ENCODE measurements around the gene EXD3. TPM values are rescaled to one million over a fixed set of nuclear protein-coding genes. Genes with fewer than 3 reads are reported as not detected.
"Not testable (repeated sequence)": the region's sequence is repeated elsewhere in the genome, so short reads cannot be mapped to it uniquely, and the experiment has no call there.

The EXD3 gene
- total RNA-seq, 1 donor from 2014 or later, result 12.6 TPM

DNA sequence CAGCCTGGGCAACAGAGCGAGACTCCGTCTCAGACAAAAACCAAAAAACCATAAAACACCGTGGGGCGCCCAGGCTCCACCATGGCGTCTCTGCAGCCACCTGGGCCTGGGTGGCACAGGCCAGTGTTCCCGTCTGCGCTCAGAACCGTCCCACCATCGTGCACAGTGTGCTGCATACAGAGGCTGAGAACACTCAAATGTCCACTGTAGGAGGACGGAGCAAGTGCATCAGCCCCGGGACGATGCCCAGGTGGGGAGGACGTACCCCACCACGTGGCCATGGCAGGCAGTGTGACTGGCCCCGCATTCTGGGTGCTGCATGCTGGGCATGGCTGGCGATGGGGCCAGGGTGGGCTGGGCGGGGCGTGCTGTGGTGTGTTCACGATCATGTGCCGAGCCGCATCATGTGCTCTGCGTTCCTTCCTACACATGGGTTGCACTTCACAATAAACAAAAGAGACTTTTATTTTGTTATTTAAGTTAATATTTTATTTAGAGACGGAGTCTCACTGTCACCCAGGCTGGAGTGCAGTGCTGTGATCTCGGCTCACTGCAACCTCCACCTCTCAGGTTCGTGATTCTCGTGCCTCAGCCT, 37.8 kb downstream of the EXD3 start:
- FAIRE-seq, result no peak

DNA sequence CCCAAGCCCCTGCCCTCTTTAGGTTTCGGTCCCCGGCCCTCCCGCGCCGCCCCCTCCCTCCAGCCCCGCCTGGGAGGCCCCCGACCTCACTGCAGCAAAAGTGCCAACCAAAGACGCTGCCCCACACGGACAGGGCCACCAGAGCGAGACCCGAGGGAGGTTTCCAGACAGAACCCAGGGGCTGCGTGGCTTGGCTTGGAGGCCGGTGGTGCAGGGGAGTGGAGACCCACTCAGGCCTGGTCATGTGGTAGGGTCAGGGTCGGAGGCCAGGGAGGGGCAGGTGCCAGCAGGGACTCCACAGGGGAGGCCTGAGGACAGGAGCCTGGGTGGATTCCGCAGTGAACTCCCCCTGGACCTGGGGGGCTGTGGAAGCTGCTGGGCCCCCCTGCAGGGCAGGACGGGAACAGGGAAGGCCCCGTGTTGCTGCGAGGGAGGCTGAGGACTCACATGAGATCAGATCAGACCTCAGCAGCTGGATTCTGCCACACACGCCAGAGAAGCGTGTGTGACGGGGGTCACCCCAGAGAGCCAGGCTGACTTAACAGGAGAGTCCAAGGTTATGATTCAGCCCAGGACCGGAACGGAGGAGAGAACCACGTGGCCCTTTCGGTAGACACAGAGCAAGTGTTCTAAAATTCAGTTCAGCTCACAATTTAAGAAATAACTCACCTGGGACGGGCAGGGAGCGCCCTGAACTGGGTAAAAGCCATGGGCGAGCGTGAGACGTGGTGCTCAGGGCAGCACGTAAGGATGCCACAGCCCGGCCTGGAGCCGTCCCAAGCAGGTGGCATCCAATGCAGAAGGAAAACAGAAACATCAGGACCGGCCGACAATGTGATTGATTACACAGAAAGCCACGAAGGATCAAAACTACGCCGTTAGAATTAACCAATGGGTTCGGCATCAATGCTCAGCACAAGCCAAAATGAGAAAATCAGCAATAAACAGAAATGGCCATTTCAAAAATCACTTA, 38.9 kb downstream of the EXD3 start:
- FAIRE-seq (no peak), DNase-seq (ENCODE audit: low spot score in 2 of 2) (no peak)

More for the DNA sequence above, 37.8 kb downstream of the EXD3 start:
- no peak for DNase-seq (ENCODE audit: low spot score in 2 of 2)

DNA sequence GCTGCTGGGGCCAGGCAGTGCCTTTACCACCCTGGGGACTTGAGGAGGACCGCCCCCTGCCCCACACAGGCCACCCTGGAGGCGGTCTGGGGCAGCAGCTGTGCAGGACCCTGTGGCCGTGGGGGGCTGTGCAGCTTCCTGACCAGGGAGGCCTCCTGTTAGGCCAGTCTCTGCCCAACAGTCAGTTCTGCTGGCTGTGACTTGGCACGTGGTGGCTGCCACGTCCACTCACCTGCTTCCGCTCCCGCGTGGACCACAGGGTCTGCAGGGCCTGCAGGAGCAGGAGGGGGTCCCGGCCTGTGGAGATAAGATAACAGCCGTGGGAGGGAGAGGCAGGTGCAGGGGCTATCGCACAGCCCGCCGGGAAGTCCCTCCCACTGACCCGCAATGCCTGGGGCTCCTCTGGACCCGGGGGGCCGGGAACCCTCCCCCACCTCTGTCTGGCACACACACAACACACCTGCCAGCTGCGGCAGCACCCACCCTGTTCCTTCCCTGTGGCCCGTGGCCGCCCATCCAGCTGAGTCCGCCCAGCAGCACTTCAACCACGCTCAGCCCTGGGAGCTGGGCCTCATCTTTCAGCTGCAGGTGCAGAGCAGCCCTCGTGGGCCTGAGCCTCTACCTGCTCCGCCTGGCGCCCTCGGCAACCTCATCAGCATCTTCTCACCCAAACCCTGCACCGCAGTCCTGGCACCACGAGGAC, 39.7 kb downstream of the EXD3 start:
- FAIRE-seq (no peak), DNase-seq (ENCODE audit: low spot score in 2 of 2) (no peak)

DNA sequence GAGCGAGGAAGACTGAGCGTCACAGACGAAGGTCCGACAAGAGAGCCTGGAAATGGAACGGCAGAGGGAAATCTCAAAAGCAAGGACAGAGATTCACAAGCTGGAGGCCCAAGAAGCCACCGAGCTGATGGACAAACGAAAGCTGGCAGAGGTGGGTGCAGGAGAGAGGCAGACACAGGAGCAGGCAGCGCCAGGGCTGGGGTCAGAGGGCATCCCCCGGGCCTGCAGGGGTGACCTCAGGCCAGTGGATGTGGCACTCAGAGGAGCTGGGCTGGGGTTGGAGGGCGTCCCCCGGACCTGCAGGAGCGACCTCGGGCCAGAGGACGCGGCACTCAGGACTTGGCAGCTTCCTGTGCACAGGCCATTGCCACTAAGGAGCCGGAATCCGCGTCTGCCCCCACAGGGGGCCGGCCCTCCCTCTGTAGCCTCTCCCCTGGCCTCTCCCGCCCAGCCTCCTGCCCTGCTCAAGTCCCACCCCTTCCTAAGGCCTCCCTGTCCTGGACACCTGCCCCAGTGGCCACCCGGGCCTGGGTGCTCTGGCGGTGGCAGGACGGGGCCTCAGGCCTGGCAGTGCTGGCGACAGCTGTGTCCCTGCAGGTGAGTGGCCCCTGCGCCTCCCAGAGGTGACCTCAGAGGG, 40.4 kb downstream of the EXD3 start:
- DNase-seq (ENCODE audit: low spot score in 2 of 2) (no peak), FAIRE-seq (no peak)

DNA sequence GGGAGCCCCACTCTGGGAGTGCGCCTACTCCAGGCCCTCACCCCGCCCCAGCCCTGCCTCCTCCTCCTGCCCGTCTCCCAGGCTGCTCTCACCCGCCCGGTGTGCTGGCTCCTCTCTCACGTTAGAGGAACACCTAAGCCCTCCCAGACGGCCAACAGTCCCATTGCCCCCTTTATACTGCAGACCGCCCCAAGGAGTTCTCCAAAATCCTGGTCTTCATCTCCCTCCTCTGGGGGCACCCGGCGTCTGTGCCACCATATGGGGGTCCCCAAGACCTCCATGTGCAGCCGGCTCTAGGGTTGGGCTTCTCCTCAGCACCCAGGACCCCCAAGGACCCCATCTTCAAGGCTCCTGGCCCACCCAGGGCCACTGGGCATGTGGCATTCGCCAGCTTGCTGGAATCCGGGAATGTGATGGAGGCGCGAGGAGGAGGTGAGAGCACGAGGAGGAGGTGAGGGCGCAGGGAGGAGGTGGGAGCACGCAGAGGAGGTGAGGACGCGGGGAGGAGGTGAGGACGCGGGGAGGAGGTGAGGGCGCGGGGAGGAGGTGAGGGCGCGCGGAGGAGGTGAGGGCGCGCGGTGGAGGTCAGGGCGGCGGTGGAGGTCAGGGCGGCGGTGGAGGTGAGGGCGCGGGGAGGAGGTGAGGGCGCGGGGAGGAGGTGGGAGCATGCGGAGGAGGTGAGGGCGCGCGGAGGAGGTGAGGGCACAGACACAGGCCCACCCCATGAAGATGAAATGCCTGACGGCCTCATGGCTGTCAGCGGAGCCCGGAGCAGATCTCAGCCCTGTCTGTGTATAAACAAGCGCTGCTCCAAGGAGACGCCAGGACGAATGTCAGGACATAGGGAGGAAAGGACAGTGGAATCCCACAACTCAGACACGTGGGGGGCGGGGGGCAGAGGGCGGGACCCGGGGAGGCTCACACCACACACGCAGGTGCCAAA, 41.2 kb downstream of the EXD3 start:
- FAIRE-seq, result no peak
- no peak for DNase-seq (ENCODE audit: low spot score in 2 of 2)

DNA sequence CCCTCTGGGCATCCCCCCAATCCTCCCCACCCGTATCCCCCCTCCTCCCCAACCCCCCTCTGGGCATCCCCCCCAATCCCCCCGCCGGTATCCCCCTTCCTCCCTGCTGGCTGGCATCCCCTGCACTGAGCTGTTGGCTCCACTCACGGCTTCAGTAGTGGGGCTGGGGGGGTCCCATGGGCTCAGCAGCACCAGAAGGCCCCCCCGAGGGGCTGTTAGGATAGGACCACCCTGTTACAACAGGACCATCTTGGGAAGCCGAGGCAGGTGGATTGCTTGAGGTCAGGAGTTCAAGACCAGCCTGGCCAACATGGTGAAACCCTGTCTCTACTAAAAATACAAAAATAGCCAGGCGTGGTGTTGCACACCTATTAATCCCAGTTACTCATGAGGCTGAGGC, 42.4 kb downstream of the EXD3 start:
- DNase-seq (ENCODE audit: low spot score in 2 of 2), result no peak
- no peak for FAIRE-seq

DNA sequence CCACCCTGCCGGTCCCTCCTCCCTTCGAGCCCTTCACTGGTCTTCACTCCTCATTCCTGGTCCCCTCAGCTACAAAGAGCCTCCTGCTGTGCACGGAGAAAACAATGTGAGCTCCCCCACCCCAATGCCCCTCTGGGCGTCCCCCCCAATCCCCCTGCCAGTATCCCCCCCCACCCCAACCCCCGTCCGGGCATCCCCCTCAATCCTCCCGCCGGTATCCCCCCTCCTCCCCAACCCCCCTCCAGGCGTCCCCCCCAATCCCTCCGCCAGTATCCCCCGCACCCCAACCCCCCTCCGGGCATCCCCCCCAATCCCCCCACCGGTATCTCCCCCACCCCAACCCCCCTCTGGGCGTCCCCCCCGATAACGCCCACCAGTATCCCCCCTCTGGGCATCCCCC, 42.8 kb downstream of the EXD3 start:
- DNase-seq (ENCODE audit: low spot score in 2 of 2) (no peak), FAIRE-seq (no peak)

DNA sequence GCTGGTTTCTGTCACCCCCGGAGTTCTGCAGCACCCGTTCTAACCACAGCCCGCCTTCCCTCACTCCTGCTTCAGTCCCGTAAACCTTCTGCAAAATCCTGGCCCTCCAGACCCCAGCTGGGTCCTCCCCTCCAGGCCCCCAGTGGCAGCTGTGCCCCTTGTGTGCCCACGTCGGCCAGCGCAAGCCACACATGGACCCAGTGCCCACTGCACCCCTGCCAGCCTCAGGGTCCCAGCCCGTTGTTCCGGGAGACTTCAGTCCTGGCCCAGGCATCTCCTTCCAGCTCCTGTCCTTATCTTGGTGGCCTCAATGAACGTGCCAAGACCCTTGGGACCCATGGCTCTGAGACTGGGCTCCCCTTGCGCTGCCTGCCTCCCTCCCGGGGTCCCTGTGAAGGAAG, 43.2 kb downstream of the EXD3 start:
- FAIRE-seq (no peak), DNase-seq (ENCODE audit: low spot score in 2 of 2) (no peak)

DNA sequence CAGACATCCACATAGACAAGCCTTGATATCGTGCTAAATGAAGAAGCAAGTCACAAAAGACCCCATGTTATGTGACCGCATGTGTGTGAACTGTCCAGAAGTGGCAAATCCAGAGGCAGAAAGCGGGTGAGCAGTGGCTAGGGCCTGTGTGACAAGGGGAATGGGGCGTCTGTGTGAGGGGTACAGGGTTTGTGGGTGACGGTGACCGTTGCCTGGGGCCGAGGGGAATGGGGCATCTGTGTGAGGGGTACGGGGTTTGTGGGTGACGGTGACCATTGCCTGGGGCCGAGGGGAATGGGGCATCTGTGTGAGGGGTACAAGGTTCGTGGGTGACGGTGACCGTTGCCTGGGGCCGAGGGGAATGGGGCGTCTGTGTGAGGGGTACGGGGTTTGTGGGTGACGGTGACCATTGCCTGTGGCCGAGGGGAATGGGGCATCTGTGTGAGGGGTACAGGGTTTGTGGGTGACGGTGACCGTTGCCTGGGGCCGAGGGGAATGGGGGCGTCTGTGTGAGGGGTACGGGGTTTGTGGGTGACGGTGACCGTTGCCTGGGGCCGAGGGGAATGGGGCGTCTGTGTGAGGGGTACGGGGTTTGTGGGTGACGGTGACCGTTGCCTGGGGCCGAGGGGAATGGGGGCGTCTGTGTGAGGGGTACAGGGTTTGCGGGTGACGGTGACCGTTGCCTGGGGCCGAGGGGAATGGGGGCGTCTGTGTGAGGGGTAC, 44.1 kb downstream of the EXD3 start:
- FAIRE-seq; DNase-seq (ENCODE audit: low spot score in 2 of 2): not testable (repeated sequence)

DNA sequence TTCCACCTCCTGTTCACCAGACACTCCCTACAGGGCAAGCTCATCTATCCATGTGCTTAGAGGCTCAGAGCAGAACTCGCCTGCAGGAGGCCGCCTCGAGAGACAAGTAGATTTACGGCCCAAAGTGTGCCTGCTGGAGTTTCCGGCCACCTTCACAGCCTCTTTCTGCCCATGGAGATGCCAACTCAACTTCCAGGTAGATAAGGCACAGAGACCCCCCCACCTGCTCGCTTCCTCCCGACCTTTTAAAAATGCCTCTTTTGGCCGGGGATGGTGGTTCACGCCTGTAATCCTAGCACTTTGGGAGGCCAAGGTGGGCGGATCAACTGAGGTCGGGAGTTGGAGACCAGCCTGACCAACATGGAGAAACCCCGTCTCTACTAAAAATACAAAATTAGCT, 46.6 kb downstream of the EXD3 start:
- no peak for DNase-seq (ENCODE audit: low spot score in 2 of 2)

DNA sequence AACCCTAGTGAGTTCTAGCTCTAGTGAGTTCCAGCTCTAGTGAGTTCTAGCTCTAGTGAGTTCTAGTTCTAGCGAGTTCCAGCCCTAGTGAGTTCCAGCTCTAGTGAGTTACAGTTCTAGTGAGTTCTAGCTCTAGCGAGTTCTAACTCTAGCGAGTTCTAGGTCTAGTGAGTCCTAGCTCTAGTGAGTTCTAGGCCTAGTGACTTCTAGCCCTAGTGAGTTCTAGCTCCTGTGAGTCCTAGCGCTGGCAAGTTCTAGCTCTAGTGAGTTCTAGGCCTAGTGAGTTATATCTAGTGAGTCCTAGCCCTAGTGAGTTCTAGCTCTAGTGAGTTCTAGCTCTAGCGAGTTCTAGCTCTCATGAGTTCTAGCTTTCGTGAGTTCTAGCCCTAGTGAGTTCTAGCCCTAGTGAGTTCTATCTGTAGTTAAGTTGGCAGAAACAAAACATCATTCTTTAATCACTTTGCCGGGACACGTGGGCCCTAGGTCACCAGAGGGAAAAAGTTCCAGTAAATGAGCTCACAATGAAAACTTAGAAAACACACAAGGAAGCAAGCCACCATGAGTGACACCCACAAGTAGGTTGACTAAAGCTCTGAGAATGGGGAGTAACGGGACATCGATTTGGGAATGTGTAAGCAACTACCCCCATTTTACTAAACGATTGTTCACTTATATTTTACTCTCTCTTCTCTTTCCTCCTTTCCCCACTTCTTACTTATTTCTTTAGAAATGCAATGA, 47.5 kb downstream of the EXD3 start:
- DNase-seq (ENCODE audit: low spot score in 2 of 2) (no peak), FAIRE-seq (no peak)

More for the DNA sequence above, 46.6 kb downstream of the EXD3 start:
- no peak for FAIRE-seq

DNA sequence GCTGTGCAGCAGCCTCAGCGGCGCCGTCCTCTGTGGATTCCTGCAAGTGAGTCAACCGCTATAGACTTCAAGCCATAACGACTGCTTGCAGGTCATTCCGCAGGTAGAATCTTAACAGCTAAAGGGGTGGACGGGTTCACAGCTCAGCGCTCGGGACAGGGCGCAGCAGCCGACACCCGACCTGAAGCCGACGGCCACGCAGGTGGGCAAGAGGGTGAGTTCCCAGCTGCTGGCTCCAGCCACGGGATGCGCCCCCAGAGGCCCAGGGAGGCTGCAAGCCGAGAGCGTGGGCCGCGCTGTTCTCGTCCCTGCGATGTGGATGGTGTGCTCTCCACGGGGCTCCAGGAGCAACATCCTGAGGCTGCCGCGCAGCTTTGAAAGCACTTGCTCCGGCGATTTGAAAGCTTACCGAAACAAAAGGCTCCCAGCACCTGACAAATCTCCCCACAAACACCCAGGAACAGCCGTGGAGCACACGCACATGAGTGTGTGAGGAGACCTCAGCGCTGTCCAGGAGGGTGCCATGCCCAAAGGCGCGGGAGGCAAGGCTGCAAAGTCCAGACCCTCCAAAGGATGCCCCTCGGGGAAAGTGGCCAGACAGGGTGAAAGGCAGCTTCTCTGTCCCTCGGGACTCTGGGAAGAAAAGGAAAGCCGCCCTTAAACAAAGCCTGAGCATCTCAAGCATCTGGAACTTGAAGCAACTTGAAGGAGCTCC, 48.7 kb downstream of the EXD3 start:
- FAIRE-seq (no peak), DNase-seq (ENCODE audit: low spot score in 2 of 2) (no peak)

DNA sequence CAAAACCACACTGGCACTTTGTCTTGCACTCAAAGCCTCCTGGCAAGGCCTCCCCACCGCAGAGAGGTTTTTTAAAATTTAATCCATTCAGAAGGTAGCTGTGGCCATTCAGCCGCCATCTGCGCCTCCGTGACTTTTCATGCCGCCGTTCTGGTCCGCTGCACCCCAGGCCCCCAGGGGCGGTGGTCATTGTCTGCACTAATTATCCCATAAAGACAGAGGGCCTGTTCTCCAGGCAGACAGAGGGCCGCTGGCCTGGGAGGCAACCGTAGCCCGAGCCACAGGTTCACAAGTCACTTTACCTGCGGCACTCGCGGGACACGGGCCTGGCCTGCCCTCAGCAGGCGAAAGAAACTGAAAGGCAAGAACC, 49.4 kb downstream of the EXD3 start:
- no peak for DNase-seq (ENCODE audit: low spot score in 2 of 2)
- no peak for FAIRE-seq

DNA sequence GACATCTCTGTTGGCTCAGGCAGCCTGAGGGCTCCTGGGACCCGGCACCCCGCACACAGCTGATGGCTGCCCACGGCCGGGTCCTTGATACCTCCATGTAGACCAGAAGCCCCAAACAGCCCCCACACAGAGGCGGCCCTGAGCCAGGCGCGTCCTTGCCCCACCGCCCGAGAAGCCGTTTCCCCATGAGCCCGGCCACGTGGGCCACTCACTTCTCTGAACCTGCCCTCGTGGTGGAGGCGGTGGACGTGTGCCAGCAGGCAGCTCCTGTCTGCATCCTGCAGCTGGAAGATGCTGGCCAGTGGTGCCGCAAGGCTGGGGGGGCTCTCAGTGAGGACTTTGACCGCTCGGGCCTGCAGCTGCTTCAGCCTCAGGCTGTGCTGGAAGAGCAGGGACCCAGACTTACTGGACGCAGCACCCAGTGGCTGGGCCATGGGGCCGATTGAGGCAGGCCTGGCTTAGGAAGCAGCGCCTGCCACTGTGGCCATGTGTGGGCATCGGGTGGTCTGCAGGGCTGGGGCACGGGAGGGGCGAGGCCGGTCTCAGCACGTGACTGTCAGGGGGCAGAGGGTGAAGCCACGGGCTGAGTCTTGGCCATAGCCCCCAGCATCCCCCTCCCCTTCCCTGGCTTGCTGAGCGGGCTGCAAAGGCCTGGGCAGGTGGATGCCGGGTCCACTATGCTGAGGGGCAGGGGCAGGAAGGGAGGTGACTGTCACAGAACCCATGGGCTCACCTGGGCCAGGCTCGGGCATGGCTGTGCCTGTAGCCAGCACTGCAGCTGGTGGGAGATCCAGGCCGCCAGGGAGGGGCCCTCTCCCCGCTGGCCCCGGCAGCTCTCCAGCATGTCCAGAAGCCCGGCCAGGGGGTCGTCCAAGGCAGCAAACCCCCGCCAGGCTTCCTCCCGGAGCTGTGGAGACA, 50.0 kb downstream of the EXD3 start:
- FAIRE-seq, result no peak
- no peak for DNase-seq (ENCODE audit: low spot score in 2 of 2)

DNA sequence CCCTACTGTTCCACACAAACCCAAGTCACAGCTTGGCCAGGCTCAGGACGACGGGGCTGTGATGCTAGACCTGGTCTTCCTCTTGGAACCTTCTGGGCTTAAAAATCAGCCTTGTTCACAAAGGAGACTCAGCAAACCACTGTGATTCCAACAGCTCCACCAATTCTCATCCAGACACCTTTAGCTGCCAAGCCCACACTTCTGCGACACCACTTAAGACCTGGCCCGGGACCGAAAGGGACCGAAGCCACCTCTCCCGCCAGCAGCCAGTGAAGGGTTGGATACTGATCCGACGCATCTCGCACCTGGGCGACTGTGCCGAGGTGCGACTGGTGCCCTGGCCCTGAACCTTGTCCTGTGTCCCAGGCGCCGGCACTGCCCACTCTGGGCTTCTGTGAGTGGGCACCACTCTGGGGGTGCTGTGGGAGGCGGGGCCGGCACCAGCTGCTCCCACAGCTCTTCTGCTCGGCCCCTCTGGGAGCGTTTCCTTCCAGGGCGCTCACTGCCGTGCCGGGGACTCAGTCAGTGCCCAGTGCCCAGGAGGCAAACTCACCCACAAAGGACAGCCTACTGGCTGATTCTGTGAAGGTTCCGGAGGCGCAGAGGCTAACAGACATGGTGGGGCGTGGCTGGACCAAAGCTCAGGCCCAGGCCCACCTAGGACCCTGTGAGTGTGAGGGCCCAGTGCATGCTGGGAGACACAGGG, 50.9 kb downstream of the EXD3 start:
- FAIRE-seq (no peak), DNase-seq (ENCODE audit: low spot score in 2 of 2) (no peak)

DNA sequence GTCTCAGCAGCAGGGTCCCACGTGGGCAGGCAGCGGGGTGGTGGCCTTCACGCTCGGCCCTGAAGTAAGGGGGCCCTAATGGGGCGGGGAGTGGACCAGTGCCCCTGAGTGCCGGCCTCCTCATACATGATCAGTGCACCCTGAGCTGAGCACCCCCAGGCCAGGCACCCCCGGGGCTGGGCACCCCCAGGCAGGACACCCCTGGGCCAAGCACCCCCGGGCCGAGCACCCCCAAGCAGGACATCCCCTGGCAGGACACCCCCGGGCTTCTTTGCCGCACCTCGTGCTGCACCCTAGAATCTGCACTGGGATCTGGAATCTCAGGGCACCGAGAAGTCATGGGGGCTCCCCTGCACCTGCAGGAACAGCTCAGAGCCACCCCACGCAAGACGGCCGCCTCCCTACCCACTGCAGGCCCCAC, 51.4 kb downstream of the EXD3 start:
- no peak for DNase-seq (ENCODE audit: low spot score in 2 of 2)
- no peak for FAIRE-seq
